ENCODE results near the gene SLC7A4.
"Not testable (repeated sequence)": the region's sequence is repeated elsewhere in the genome, so short reads cannot be mapped to it uniquely, and the experiment has no call there.

The SLC7A4 gene

GRCh38 chr22:21064917-21065864 lies 32.8 kb upstream of the SLC7A4 start:
- DNase-seq = no peak

GRCh38 chr22:21064425-21064824 lies 32.1 kb upstream of the SLC7A4 start:
- not testable (repeated sequence) for DNase-seq

DNA sequence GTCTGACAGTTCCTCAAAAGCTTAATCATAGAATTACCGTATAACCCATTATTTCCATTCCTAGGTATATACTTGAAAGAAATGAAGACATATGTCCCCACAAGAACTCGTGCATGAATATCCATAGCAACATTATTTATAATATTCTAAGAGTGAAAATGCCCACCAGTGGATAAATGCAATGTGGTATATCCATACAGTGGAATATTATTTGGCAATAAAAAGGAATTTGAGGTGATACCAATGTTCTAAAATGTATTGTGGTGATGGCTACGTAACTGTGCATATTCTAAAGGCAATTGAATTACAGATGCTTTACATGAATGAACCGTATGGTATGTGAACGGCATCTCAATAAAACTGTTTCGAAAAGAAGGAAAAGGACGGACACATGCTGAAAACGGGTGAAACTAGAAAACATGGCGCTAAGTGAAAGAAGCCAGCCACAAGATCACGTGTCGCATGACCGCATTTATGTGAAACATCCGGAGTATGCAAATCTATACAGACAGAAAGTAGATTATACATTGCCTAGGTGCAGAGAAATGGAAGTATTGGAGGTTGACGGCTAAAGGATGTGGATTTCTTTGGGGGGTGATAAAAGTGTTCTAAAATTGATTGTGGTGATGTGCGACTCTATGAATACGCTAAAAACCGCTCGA lies 29.4 kb upstream of the SLC7A4 start:
- DNase-seq = not testable (repeated sequence)

- DNase-seq = not testable (repeated sequence)
Observed at GRCh38 chr22:21060363-21060762, 28.0 kb upstream of the SLC7A4 start.

GRCh38 chr22:21055880-21056319 lies 23.5 kb upstream of the SLC7A4 start:
- no peak for DNase-seq

DNA sequence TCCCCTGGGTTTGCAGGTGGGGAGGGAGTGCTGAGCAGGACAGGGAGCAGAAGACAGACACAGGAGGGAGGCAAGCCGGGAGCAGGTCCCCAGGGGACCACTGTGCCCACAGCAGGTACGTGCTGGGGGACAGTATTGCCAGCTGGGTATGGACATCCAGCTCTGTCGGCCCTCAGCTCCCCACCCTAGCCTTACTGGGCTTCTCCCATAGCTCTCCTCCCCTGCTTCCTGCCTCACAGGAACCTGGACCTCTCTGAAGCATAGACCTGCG lies 23.1 kb upstream of the SLC7A4 start:
- DNase-seq = no peak

GRCh38 chr22:21054714-21055563 lies 22.6 kb upstream of the SLC7A4 start:
- no peak for DNase-seq

GRCh38 chr22:21054046-21054713 lies 21.8 kb upstream of the SLC7A4 start:
- no peak for DNase-seq

GRCh38 chr22:21052715-21053459 lies 20.5 kb upstream of the SLC7A4 start:
- no peak for DNase-seq

GRCh38 chr22:21051831-21052400 lies 19.6 kb upstream of the SLC7A4 start:
- no peak for DNase-seq

- no peak for DNase-seq
Observed at GRCh38 chr22:21051145-21051830, 18.9 kb upstream of the SLC7A4 start.

GRCh38 chr22:21048965-21049364 lies 16.6 kb upstream of the SLC7A4 start:
- DNase-seq = not testable (repeated sequence)

GRCh38 chr22:21048448-21048847 lies 16.1 kb upstream of the SLC7A4 start:
- not testable (repeated sequence) for DNase-seq

DNA sequence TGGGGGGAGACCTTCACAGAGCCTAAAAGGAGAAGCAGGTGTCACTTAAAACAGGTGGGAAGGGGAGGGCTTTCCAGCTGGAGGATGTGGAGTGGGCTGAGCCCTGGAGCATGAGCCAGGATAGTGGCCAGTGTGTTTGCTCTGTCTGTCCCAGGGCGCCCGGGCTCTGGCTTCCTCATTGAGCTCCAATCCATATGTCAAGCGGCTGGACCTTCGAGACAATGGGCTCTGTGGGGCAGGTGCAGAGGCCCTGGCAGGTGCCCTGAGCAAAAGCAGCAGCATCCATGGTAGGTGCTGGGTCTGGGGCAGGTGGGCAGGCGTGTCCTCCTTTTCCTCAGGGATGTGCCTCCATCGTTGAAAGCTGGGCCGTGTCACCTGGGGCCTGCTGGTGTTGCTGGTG lies 15.4 kb upstream of the SLC7A4 start:
- no peak for DNase-seq

DNA sequence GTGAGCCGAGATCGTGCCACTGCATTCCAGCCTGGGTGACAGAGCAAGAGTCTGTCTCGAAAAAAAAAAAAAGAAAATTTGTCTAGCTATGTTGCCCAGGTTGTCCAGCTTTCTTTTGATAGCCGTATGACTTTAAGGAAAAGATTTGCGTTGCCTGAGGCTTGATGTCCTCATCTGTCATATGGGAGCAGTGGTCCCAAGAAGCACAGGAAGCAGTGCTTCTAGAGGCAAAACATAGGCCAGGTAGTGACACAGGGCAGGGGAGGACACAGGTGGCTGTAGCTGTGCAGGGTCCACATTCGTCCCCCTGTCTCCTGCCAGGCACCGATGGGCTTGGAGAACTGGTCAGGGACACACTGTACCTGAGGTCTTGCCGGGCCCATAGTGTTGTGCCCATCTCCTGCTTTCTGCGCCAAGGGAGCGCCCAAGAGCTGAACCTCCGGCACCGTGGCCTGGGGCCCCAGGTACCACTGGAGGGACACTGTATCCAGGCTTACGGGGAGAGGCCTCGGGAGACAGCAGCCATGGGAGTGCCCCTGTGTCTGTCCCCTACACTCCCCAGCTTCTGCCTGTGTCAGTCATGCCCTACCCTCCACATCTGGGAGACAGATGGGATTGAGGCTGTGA lies 14.8 kb upstream of the SLC7A4 start:
- DNase-seq = no peak

DNA sequence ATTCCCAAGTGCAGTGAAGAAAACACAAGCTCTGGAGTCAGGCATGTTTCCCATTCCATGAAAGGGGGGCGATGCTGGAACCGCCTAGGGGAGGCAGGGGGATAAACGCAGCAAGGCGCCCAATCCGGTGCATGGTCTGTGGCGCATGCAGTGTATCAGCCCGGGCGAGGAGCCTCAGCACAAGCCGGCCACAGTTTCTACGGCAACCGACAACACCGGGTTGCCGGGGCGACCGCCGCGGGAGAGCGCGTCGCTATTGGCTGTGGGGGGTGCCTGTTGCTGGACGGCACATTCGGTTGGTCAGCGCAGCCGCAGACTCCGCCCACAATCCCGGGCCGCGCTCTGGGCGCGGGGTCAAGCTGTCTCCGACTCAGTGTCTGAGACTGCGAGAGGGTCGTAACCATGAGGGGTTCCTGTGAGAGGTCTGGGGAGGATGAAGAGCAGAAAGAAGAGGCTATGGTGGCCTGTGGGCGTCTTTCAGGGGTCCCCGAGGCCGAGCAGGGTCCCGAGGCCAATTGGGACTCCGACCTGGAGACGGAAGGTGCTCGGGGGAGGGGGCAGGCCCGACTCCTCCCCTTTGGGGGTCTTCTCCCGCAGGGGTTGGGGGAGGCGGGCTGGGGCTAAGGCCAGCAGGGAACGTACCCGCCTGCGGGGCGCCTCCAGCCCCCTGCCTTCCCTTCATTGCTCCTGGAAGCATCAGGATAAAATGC lies 13.4 kb upstream of the SLC7A4 start, which contains the start of gene LRRC74B:
Gene LRRC74B (plus strand): TSS at position 362 of the 710 bp plus-strand sequence. CDS start 41 bp downstream, at position 403.
- DNase-seq = peak in 55 of 56 donors; percentile 25 to 91 (median 78)

DNA sequence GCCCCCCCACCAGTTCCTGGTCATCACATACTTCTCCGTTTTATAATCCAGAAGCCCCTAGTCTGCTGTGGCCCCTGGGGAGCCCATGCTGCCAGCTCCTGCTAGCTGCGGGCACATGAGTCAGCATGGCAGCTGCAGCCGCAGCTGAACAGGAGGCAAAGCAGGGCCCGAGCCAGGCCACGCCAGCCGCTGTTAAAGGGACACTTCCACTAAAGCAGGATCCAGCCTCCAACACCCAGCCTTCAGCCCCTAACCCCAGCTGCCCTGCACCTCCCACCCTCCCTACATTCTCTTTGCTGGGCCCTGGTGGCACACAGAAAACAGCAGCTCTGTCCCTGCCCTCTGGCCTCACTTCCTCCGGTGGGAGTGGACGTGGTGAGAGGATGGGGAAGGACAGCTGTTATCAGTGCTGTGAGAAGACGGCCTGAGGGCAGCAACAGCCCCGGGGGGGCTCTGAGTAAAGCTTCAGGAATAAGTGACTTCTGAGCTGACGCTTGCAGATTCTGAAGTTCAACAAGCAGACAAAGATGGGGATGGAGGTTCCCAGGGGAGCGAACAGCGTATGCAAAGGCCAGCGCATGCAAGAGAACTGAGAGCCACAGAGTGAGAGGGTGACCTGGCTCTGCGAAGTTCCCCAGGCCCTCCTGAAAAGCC lies 12.7 kb upstream of the SLC7A4 start:
- DNase-seq = peak in 6 of 56 donors; percentile 6 to 44 (median 24)
